C4-2B (cell line): ENCODE measurements around the gene MCF2L.
A peak's percentile ranks its signal among the peaks of the same experiment; 100 is the strongest.

Experiments
- H3K27ac ChIP-seq: fragments of 450-650 bp; 2 replicates; pipeline ENCODE4 v1.5.1; 2017
- ZFX ChIP-seq: fragments of 450-650 bp; IDR thresholded peaks from 2 replicates; pipeline ENCODE4 v1.6.1; 2017
- TF ChIP-seq, protein P1 (sequence below): fragments of 450-650 bp; conservative IDR thresholded peaks from 2 replicates; pipeline ENCODE4 v1.5.1; 2017; ENCODE audit warnings: mild to moderate bottlenecking

MCF2L gene

DNA sequence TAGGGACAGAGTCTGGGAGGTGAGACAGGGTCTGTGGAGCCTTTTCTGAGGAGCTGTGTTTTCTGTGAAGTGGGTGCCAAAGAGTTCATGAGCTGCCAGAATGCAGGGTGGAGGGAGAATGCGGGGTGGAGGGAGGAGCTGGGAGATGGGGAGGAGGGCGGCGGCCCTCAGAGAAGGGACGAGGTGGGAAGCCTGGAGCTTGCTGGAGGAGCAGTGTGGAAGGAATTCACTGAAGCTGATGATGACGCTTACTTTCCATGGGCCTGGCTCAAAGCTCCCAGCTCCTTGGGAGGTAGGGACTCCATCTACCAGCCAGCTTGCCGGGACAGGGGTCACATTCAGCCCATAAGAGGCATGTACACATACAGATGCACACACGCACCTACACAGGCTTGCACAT lies 62.5 kb downstream of the MCF2L start:
- no peak overlapping the region for H3K27ac ChIP-seq
- no peak for TF ChIP-seq ZFX

GRCh38 chr13:113032291-113032690 lies 63.3 kb downstream of the MCF2L start:
- TF ChIP-seq, protein P1, sequence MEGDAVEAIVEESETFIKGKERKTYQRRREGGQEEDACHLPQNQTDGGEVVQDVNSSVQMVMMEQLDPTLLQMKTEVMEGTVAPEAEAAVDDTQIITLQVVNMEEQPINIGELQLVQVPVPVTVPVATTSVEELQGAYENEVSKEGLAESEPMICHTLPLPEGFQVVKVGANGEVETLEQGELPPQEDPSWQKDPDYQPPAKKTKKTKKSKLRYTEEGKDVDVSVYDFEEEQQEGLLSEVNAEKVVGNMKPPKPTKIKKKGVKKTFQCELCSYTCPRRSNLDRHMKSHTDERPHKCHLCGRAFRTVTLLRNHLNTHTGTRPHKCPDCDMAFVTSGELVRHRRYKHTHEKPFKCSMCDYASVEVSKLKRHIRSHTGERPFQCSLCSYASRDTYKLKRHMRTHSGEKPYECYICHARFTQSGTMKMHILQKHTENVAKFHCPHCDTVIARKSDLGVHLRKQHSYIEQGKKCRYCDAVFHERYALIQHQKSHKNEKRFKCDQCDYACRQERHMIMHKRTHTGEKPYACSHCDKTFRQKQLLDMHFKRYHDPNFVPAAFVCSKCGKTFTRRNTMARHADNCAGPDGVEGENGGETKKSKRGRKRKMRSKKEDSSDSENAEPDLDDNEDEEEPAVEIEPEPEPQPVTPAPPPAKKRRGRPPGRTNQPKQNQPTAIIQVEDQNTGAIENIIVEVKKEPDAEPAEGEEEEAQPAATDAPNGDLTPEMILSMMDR, result no peak
- TF ChIP-seq ZFX, result no peak
- no peak overlapping the region for H3K27ac ChIP-seq

DNA sequence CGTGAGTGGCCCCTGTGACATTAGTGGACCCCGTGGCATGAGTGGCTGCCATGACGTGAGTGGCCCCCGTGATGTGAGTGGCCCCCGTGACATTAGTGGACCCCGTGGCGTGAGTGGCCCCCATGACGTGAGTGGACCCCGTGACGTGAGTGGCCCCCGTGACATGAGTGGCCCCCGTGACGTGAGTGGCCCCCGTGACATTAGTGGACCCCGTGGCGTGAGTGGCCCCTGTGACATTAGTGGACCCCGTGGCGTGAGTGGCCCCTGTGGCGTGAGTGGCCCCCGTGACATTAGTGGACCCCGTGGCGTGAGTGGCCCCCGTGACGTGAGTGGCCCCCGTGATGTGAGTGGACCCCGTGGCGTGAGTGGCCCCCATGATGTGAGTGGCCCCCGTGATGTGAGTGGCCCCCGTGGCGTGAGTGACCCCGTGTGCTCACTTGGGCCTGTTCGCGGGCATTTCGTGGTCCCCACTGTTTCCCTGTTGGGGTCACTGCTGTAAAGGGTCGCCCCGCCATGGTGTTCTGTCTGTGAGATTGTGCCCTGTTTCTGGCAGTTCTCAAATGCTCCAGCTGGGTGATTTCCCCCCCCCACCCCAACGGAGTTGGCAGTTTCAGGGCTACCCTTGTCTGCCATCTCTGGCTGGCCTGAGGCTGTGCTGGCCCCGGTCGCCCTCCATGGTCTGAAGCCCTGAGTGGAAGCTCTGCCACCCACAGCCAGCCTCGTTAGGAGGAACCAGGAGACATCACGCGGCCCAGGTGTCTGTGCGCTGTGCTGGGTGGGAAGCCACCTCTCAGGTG lies 64.2 kb downstream of the MCF2L start:
- TF ChIP-seq, protein P1, result no peak
- no peak for TF ChIP-seq ZFX
- no peak overlapping the region for H3K27ac ChIP-seq

GRCh38 chr13:113034451-113035212 lies 65.6 kb downstream of the MCF2L start:
- no peak for TF ChIP-seq ZFX
- TF ChIP-seq, protein P1, result peak; percentile 83
- peak overlapping the region; percentile 41 for H3K27ac ChIP-seq

DNA sequence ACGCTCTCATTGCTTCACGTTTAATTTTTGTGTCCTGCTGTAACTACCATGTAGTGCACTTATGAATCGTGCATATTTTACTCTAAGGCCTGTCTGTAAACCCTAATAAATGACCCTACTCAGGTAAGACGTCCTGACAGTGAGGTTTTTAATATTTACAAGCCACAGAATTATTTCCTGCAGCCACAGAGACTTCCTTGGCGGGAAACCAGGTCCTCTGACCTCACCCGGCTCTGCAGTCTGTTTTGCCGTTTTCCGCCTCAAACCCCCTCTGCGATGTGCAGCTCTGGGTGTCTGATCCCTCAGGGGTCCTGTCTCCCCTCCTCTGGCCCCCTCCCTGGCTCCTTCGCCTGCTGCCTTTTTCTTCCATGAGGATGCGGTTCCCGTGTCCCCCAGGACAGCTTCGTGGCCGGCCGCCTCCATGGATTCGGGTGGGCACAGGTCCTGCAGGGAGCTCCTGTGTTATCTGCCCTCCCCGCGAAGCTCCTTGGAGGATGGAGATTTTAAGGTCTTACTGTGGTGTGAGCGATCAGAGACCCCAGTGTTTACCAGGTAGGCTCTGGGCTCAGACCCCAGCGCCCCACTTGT lies 66.3 kb downstream of the MCF2L start:
- TF ChIP-seq, protein P1, result no peak; the same call in 1 of the 2 replicates
- TF ChIP-seq ZFX, result no peak
- peak overlapping the region; percentile 41 for H3K27ac ChIP-seq

GRCh38 chr13:113036401-113036800 lies 67.4 kb downstream of the MCF2L start:
- no peak for TF ChIP-seq ZFX
- TF ChIP-seq, protein P1, result no peak
- no peak overlapping the region for H3K27ac ChIP-seq

- no peak for TF ChIP-seq ZFX
- TF ChIP-seq, protein P1, result no peak
- no peak overlapping the region for H3K27ac ChIP-seq
Measured at GRCh38 chr13:113040031-113040430, 71.0 kb downstream of the MCF2L start.
